NCI-H1417 treated with DMSO at 0.1 percent for 48 hours (cell line): Measurements from ENCODE around the gene GZF1.
"Not testable (repeated sequence)": the region's sequence is repeated elsewhere in the genome, so short reads cannot be mapped to it uniquely, and the experiment has no call there.

Experiments used
- DNase-seq: peaks from one replicate; lab custom pipeline; 2025; lab: John Stamatoyannopoulos, UW

Gene GZF1

GRCh38 chr20:23346002-23346401, 16.0 kb upstream of the GZF1 start:
- DNase-seq: no peak

GRCh38 chr20:23347791-23348190, 14.2 kb upstream of the GZF1 start:
- DNase-seq: no peak

- not testable (repeated sequence) for DNase-seq
Measured at GRCh38 chr20:23348510-23348909, 13.5 kb upstream of the GZF1 start.

GRCh38 chr20:23349338-23350195, 12.4 kb upstream of the GZF1 start:
- no peak for DNase-seq

GRCh38 chr20:23350196-23350903, 11.6 kb upstream of the GZF1 start, which contains the start of gene NXT1:
Gene NXT1, plus strand, starts transcription at chr20:23350791. Its CDS starts 3,251 bp downstream, at chr20:23354042.
- DNase-seq: peak; percentile 88

GRCh38 chr20:23350904-23351838, 10.8 kb upstream of the GZF1 start:
- DNase-seq: no peak

GRCh38 chr20:23356203-23356602, 5.8 kb upstream of the GZF1 start:
- no peak for DNase-seq

- DNase-seq: peak; percentile 97
Measured at GRCh38 chr20:23357767-23358562, 4.0 kb upstream of the GZF1 start.

GRCh38 chr20:23358563-23358906, 3.4 kb upstream of the GZF1 start:
- no peak for DNase-seq

- DNase-seq: no peak
Measured at GRCh38 chr20:23358923-23359593, 2.9 kb upstream of the GZF1 start.

GRCh38 chr20:23360531-23360930, 1.5 kb upstream of the GZF1 start:
- DNase-seq: no peak

- DNase-seq: no peak
Measured at GRCh38 chr20:23361119-23361475, 885 bp upstream of the GZF1 start.

- no peak for DNase-seq
Measured at GRCh38 chr20:23362392-23363256, 642 bp downstream of the GZF1 start.

- DNase-seq: no peak
Measured at GRCh38 chr20:23363257-23363649, 1.3 kb downstream of the GZF1 start.

- no peak for DNase-seq
Measured at GRCh38 chr20:23365390-23366165, 3.6 kb downstream of the GZF1 start.

- no peak for DNase-seq
Measured at GRCh38 chr20:23366384-23366783, 4.4 kb downstream of the GZF1 start.

GRCh38 chr20:23367770-23368169, 5.8 kb downstream of the GZF1 start:
- DNase-seq: no peak

GRCh38 chr20:23368316-23369071, 6.5 kb downstream of the GZF1 start:
- no peak for DNase-seq
